GM18505 (cell line): ENCODE measurements around the gene IRF2BP2.

Source experiments
- ATAC-seq: cut with Tn5 transposase; IDR thresholded peaks from one replicate; pipeline ENCODE4 v1.9.1; 2021; ENCODE audit not compliant: unreplicated experiment
- POLR2A ChIP-seq: IDR thresholded peaks from 4 replicates; pipeline ENCODE4 v1.6.1; 2011; ENCODE audit warnings: borderline replicate concordance; ENCODE audit not compliant: insufficient read depth, insufficient read length; ENCODE audit errors: extremely low read depth

IRF2BP2 gene

DNA sequence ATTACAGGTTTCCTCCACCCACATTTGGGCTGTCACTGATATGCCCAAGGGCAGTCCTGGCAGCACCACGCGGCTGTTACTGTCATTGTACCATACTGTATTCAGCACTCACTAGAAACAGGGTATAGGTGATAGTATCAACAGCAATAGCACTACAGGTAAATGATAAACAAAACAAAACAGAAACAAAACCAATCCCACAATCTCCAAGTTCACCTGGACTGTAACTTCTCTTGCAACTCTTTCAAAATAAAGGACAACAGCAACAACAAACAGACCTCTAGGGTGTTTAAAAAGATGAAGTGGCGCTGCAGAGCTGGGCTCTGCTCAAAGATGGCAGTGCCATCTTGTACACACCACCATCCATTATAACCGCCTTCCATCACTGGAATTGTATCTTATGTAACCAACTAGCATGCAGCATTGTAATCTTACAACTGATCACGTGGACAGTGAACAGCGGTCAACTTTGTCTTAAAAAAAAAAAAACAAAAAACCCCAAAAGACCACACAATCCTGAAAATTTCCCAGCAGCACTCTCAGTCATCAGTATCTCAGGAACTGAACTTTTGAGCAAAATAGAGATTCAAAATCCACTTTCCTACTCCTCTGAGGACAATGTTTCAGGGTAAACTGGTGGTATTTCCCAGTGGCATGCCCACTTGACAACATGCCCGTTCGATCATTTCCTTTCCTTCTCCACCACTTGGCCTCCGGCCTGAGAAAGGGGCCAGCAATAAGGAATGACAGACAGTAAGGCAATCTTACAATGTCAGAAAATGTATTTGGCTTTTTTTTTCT lies 3.8 kb downstream of the IRF2BP2 start:
- TF ChIP-seq POLR2A = peak; percentile 37
- ATAC-seq = no peak

DNA sequence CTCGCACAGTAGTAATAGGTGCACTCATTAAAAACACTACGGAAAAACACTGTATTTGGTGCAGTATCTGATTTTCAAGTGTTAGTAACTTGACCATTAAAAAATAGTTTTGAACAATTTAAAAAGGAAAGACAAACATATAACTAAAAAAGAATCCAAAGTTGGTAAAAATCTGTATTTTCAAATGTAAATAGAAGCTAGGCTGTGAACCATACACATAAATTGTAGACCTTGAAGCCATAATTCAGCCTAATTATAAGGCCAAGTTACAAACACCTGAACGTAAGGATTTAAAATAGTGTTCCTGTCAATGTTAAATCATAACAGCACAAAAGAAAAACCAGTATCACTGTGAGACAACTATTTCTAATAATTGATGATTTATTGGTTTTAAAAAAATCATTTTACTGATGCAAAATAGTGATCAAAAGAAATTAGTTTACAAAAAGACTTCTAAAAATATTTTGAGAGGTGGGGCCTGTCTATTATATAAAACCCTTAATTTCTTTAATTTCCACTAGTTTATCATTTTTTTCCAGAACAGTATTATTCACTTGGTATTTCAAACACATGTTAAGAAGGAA lies 4.5 kb downstream of the IRF2BP2 start:
- TF ChIP-seq POLR2A = no peak
- ATAC-seq = no peak

DNA sequence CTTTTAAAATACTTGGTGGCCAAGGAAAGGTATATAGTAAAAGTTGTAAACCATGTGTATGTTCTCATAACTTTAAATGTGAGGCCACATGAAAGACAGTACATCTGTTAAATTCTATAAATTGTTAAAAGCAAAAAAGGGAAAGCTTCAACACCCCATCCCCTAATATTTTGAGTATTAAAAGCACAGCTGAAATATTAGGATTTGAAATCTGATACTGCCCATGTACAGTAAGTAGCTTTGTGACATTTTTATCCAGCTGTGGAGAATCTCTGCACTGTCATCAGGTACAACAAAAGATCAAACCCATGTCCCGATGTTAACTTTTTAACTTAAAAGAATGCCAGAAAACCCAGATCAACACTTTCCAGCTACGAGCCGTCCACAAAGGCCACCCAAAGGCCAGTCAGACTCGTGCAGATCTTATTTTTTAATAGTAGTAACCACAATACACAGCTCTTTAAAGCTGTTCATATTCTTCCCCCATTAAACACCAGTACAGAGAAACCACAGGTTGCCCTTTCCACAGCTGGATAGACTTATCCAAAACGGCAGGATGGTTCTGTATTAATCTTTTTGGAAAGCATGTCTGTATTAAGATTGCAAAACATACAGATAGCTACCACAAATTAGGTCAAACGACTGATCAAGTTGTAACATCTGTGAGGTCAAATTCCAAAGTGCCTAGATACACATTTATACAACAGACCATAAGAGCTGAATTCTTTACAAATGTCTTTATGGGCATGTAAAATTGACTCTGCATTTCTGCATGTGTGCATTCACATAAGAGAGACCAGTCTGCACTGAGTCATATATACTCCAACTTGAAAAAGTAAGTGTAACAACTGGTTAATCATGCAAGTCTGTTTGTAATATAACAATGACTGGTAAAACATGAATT lies 5.2 kb downstream of the IRF2BP2 start:
- no peak for ATAC-seq
- TF ChIP-seq POLR2A = peak; percentile 35

DNA sequence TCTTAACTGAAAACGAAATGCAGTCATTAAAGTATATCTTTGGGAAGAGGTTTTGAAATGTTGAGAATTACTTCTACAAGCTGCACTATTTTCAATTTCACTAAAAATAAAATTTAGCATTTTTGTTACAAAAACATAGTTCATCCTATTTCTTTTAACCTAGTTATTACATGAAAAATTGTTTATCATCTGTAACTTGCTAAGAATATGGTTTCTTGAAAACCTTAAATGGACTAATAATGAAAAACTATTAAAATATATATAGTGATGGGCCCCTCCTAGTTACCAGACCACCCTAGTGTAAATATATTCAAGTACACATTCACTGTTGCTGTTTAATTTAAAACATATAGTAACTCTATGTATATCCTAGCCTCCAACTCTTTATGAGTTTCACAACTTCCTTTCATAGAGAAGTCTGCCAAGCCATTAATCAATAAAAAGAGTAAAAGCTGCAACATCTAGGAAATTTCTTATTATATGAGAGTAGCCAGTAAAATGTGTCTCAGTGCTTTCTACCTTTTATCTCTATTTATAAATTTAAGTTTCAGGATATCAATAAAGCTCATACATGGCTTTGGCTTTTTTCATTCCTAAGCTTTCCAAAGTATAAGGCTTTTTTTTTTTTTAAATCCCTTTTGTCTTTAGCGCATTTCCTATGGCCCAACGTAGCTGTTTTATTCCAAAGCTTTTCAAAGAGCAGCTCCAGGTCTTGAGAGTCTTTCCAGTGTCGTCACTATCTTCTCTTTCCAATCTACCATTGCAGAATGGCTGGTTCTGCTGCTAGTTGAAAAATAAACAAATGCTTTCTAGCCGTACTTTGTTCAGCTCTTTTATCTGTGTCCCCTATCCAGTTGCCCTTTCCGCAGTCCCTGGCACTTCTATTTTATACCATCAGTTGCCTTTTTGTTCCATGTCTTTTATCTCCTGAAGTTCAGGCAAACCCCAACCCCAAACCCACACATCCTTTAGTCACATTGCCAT lies 6.5 kb downstream of the IRF2BP2 start:
- no peak for TF ChIP-seq POLR2A
- no peak for ATAC-seq

DNA sequence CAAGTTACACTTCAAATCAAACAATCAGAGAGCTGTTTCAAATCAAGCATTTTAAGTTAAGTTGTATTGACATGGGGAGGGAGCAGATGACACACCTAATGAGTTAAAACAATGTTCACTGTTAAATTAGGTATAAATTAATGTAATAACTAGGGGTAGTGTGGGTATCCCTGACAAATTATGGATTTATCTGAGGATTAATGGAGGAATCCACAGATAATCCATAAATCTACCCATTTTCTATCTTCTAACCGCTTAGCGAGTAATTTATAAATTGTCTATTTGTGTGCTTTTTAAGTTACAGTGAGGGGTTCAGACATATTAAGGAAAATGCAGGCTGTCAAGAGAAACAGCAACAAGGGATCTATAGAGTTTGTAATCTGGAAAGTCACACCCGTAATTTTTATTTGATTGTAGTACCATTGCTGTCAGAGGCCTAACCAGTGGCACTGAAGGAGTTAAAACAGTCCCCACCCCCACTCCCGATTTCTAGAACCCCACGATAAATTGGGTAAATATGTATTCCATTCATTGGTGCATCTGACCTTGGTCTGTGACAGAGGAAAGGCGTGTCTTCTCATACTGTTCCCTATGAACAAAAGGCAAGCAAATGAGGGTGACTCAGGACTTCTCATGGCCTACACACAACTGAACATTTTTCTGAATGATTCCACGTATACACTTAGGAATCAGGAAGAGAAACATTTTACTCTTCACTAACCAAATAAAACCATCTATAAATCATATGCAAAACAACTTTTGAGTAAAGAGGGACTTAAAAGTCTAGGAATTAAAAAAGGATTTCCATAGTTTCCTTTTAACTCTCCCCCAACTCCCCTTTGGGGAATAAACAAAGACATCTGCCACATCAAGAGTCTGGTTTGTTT lies 7.4 kb downstream of the IRF2BP2 start:
- ATAC-seq = no peak
- TF ChIP-seq POLR2A = peak; percentile 23

DNA sequence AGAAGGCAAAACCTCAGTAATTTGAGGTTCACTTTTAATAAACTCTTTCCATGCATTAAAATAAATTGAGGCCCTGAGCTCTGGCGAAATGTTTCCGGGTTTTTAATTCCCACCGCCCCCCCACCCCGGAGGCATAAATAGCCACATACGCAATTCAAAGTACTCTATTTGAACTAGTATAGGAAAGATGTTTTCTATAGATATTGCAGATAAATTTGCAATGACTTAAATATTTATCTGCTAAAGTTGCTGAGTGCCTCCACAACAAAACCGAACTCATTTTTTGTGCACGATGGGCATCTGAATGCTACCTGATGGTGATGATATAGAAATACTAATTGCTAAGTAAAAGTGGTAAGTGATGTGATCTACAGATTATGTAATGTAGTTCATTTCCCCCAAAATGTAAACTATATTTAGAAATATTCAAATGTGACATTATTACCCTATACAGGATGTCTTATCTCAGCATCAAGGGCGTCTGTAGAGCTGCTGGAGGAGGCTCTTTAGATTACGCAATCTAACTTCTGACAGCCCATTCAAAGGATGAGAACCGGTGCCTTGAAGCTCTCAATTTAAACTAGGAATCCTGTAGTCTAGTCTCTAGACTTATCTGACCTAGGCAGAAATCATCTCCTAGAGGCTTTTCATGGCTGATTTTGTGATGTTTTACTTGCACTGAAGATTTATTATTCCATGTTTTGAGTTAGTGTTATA lies 8.5 kb downstream of the IRF2BP2 start:
- TF ChIP-seq POLR2A = peak; percentile 20

DNA sequence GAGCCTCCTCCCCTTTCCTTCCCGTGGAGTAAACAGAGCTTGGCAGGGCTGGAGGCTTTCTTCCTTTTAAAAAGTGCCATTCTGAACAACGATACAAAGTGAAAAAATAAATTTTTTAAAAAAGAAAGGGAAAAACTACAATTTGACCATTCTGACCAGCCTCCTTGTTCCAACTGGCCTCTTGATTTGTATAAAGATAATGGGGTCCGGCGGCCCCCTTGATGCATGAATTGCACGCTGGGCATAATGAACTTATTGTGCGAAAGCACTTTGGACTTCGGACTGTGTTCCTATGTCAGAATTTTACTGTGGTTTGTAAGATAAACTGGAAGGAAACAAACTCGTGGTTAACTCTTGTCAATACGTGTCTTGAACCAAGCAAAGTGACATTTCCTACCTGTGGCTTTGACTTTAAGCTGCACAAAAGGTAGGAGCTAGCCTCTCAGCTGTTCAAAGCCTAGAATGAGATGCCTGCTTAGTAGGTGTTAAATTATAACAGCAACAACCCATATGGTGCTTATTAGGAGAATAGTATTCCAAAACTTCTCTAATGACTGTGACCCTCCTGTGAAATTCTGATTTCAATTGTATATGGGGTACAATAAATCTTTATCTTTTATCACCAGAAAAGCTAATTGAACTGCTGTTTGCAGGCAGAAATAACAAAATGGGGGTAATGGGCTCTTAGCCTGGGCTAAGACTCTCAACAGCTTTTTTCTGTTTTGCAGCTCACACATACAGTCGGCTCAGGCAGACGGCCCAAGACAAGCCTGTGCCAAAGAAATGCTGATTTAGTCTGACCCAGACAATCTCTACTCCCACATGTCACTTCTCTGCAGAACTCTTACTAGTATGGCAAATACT lies 9.3 kb downstream of the IRF2BP2 start:
- no peak for ATAC-seq

More for the DNA sequence above, 8.5 kb downstream of the IRF2BP2 start:
- no peak for ATAC-seq

DNA sequence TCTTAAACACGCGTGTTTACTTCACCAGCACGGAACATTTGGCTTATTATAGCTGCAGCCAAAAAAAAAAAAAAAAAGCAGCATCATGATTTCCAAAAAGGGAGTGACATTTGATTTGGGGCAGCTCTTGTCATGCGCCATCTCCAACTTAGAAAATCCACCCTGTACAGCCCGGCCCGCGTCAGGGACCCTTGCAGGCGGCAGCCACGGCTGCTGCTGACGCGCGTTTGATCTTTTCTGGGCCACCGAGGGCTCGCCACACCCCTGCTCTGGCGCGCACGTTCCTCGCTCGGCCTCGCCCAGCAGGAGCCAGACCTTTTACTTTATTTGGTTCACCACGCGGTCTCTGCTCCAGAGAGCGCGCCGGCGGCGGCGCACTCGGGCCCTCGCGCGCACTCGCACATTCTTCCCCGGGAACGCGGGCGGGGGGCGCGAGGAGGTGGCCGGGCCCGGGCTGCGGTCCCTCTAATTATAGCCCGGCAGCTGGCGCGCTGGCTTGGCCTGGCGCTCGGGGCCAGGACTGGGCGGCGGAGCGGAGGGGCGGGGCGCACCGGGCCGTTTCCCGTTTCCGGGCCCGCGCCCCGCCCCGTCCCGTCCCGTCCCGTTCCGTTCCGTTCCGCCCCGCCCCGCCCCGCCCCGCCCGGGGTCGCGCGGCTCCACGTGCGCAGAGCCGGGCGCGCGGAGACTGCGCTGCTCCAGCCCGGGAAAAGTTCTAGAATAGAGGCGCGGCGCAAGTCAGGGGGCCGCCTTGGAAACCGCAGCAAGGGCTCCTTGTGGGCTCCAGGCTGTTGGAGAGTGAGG lies 10.2 kb downstream of the IRF2BP2 start:
- TF ChIP-seq POLR2A = peak; percentile 69
- peak; percentile 73 for ATAC-seq

More for the DNA sequence above, 9.3 kb downstream of the IRF2BP2 start:
- TF ChIP-seq POLR2A = no peak

DNA sequence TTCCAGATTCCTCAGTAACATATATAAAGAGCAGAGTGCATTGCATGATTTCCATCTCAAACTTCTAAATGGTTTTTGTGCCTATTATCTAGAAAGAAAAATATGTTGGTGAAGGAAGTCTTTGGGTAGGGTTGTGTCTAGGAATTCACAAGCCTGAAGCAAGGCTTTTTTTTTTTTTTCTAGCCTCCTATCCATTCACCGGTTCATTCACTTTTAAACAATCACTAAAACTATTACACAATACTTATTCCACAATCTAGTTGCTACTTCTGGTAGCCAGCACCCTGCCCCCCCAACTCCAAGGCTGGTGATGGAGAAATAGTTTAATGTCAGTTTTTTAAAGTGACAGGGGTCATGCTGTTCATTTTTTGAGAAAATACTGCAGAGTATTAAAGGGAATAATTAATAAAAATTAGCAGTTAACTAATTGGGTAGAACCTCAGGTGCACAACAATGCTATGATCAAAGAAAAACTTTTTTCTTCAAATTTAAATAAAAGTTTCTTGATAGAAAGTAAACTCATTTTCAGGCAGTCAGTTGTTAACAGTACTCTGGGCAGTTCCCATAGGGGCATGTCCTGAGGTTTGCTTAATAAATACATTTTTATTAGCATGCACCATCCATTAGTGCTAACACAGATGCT lies 10.9 kb downstream of the IRF2BP2 start:
- no peak for ATAC-seq
- TF ChIP-seq POLR2A = no peak
